ENCODE measurements around the gene RSU1.

RSU1 gene

DNA sequence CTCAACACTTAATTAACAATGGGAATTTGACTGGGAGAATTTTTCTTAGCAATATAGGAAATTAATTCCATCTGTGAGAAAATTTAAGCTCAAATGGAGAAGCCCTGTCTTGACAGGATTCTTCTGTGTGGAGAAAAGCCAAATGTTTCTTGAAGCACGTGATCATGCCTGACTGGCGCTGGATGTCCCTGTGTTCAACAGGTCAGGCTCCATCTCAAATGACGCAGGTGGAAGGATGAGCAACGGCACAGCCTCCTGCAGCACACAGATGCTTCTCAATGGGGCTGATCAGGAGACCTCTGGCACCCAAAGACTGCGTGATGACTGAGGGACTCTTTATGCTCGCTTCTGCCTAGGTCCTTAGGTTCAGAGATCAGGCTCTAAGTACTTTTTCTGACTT is 143.8 kb downstream of the RSU1 start:
- H3K9ac ChIP-seq (ENCODE audit: low read depth, low read length): no peak overlapping the region
- H2AFZ ChIP-seq (ENCODE audit: low read depth, low read length): no peak overlapping the region
- no peaks in the 10 kb centered on the region for H3K36me3 ChIP-seq (ENCODE audit: insufficient read depth, low read length)
- ATAC-seq (ENCODE audit: insufficient read depth, low read depth): no peak
- TF ChIP-seq, protein P1, sequence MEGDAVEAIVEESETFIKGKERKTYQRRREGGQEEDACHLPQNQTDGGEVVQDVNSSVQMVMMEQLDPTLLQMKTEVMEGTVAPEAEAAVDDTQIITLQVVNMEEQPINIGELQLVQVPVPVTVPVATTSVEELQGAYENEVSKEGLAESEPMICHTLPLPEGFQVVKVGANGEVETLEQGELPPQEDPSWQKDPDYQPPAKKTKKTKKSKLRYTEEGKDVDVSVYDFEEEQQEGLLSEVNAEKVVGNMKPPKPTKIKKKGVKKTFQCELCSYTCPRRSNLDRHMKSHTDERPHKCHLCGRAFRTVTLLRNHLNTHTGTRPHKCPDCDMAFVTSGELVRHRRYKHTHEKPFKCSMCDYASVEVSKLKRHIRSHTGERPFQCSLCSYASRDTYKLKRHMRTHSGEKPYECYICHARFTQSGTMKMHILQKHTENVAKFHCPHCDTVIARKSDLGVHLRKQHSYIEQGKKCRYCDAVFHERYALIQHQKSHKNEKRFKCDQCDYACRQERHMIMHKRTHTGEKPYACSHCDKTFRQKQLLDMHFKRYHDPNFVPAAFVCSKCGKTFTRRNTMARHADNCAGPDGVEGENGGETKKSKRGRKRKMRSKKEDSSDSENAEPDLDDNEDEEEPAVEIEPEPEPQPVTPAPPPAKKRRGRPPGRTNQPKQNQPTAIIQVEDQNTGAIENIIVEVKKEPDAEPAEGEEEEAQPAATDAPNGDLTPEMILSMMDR (IDR thresholded peaks at IDR 0.05; ENCODE audit: borderline replicate concordance, extremely low read depth, low read length, poor library complexity, severe bottlenecking): no peak
- TF ChIP-seq EZH2 (IDR thresholded peaks at IDR 0.05; ENCODE audit: borderline replicate concordance, low read depth, low read length, severe bottlenecking): no peak
- no peaks in the 10 kb centered on the region for H3K27me3 ChIP-seq (ENCODE audit: insufficient read depth, low read length, poor library complexity)
- 0 out of 2 replicates have a peak, but pooled peaks cover 4% of the 10 kb centered on the region for H4K20me1 ChIP-seq (ENCODE audit: insufficient read depth, low read length)
- no peak overlapping the region for H3K4me3 ChIP-seq (ENCODE audit: low read depth in 1 of 2, low read length in 2 of 2)
- H3K79me2 ChIP-seq (ENCODE audit: insufficient read depth, low read length): no peaks in the 10 kb centered on the region
- H3K9me3 ChIP-seq (ENCODE audit: insufficient read depth, low read length, severe bottlenecking): no peaks in the 10 kb centered on the region
- no peak for DNase-seq
- no peak overlapping the region for H3K27ac ChIP-seq (ENCODE audit: low read length)
- no peaks in the 10 kb centered on the region for H3K4me1 ChIP-seq (ENCODE audit: insufficient read depth, low read length)
- no peak overlapping the region for H3K4me2 ChIP-seq (ENCODE audit: insufficient read depth, low read length)

DNA sequence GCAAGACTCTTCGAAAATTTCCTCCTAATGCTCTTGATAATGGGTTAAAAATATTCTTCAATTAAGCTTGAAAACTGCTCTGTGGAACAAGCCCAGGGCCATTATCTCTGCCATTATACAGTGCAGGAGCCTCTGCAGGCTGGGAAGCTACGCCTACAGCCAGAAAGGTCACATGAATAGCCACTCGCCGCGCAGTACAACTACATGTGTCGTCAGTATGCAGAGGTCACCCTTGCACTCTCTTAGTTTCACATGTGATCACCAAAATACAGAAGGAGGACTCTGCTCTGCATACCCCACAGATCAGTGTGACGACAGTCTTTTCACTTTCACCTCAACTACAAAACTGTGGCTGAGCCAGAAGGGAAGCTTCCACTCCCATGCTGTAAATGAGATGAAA is 153.8 kb downstream of the RSU1 start:
- H3K9ac ChIP-seq (ENCODE audit: low read depth, low read length): no peak overlapping the region
- no peaks in the 10 kb centered on the region for H3K9me3 ChIP-seq (ENCODE audit: insufficient read depth, low read length, severe bottlenecking)
- no peaks in the 10 kb centered on the region for H3K4me1 ChIP-seq (ENCODE audit: insufficient read depth, low read length)
- DNase-seq (no peak), ATAC-seq (ENCODE audit: insufficient read depth, low read depth) (no peak)
- no peak overlapping the region for H3K4me3 ChIP-seq (ENCODE audit: low read depth in 1 of 2, low read length in 2 of 2)
- no peak overlapping the region for H3K27ac ChIP-seq (ENCODE audit: low read length)
- no peak overlapping the region for H3K4me2 ChIP-seq (ENCODE audit: insufficient read depth, low read length)
- TF ChIP-seq, protein P1 (IDR thresholded peaks at IDR 0.05; ENCODE audit: borderline replicate concordance, extremely low read depth, low read length, poor library complexity, severe bottlenecking): no peak
- TF ChIP-seq EZH2 (IDR thresholded peaks at IDR 0.05; ENCODE audit: borderline replicate concordance, low read depth, low read length, severe bottlenecking): no peak
- H3K27me3 ChIP-seq (ENCODE audit: insufficient read depth, low read length, poor library complexity): no peaks in the 10 kb centered on the region
- no peaks in the 10 kb centered on the region for H4K20me1 ChIP-seq (ENCODE audit: insufficient read depth, low read length)
- H3K79me2 ChIP-seq (ENCODE audit: insufficient read depth, low read length): no peaks in the 10 kb centered on the region
- H3K36me3 ChIP-seq (ENCODE audit: insufficient read depth, low read length): no peaks in the 10 kb centered on the region
- H2AFZ ChIP-seq (ENCODE audit: low read depth, low read length): no peak overlapping the region

DNA sequence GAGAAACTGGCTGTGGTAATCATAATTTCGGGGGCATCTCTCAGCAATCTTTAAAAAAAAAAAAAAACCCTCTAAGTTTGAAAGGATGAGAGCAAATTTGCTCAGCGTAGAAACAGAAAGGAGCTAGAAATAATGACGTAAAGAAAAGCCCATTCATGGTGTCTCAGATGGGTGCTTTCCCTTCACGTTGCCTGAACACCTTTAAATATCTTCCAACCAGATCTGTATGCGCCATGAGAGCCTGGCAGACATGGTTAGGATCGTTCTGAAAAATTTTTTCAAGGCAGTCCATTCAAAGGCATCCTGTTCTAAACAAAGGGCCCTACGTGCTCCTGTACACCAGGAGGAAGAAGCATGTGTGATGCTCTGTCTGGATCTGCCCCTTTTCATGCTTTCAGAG is 154.3 kb downstream of the RSU1 start:
- Histone ChIP-seq H3K36me3 (ENCODE audit: insufficient read depth, low read length) (no peaks in the 10 kb centered on the region), H3K27me3 (ENCODE audit: insufficient read depth, low read length, poor library complexity) (no peaks in the 10 kb centered on the region), H3K79me2 (ENCODE audit: insufficient read depth, low read length) (no peaks in the 10 kb centered on the region), H4K20me1 (ENCODE audit: insufficient read depth, low read length) (no peaks in the 10 kb centered on the region), H3K4me1 (ENCODE audit: insufficient read depth, low read length) (no peaks in the 10 kb centered on the region), H3K4me3 (ENCODE audit: low read depth in 1 of 2, low read length in 2 of 2) (no peak overlapping the region), H3K9me3 (ENCODE audit: insufficient read depth, low read length, severe bottlenecking) (no peaks in the 10 kb centered on the region), H3K4me2 (ENCODE audit: insufficient read depth, low read length) (no peak overlapping the region), H3K9ac (ENCODE audit: low read depth, low read length) (no peak overlapping the region), H3K27ac (ENCODE audit: low read length) (no peak overlapping the region), H2AFZ (ENCODE audit: low read depth, low read length) (no peak overlapping the region)
- TF ChIP-seq EZH2 (IDR thresholded peaks at IDR 0.05; ENCODE audit: borderline replicate concordance, low read depth, low read length, severe bottlenecking): no peak
- TF ChIP-seq, protein P1 (IDR thresholded peaks at IDR 0.05; ENCODE audit: borderline replicate concordance, extremely low read depth, low read length, poor library complexity, severe bottlenecking): no peak
- ATAC-seq (ENCODE audit: insufficient read depth, low read depth): no peak
- DNase-seq: no peak

DNA sequence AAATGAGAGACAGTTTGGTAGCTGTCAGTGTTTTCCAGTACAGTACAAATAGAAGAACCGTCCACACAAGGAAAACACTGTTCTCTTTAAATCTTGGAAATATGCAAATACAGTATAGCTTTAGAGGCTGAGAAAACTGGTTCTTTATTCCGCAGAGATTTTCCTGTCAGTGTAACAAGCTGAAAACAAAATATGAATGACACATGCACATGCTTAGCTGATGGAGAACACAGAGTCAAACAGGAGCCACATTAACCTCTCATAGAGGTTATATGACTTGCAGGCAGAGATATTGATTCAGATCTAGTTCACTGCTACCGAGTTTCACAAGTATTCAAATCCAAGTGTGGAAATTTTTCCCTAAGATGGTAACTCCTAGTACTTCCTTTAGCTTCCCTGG is 160.3 kb downstream of the RSU1 start:
- no peak overlapping the region for H3K4me2 ChIP-seq (ENCODE audit: insufficient read depth, low read length)
- no peaks in the 10 kb centered on the region for H3K79me2 ChIP-seq (ENCODE audit: insufficient read depth, low read length)
- ATAC-seq (ENCODE audit: insufficient read depth, low read depth) (no peak), DNase-seq (no peak)
- no peak overlapping the region for H3K9ac ChIP-seq (ENCODE audit: low read depth, low read length)
- H3K27ac ChIP-seq (ENCODE audit: low read length): no peak overlapping the region
- TF ChIP-seq, protein P1 (IDR thresholded peaks at IDR 0.05; ENCODE audit: borderline replicate concordance, extremely low read depth, low read length, poor library complexity, severe bottlenecking): no peak
- no peak for TF ChIP-seq EZH2 (IDR thresholded peaks at IDR 0.05; ENCODE audit: borderline replicate concordance, low read depth, low read length, severe bottlenecking)
- H3K36me3 ChIP-seq (ENCODE audit: insufficient read depth, low read length): no peaks in the 10 kb centered on the region
- H4K20me1 ChIP-seq (ENCODE audit: insufficient read depth, low read length): no peaks in the 10 kb centered on the region
- no peak overlapping the region for H3K4me3 ChIP-seq (ENCODE audit: low read depth in 1 of 2, low read length in 2 of 2)
- no peaks in the 10 kb centered on the region for H3K9me3 ChIP-seq (ENCODE audit: insufficient read depth, low read length, severe bottlenecking)
- no peaks in the 10 kb centered on the region for H3K27me3 ChIP-seq (ENCODE audit: insufficient read depth, low read length, poor library complexity)
- no peak overlapping the region for H2AFZ ChIP-seq (ENCODE audit: low read depth, low read length)
- no peaks in the 10 kb centered on the region for H3K4me1 ChIP-seq (ENCODE audit: insufficient read depth, low read length)
